IgD-negative memory B cell (primary cell): Measurements from ENCODE around the gene SSNA1. TPM values are rescaled to one million over a fixed set of nuclear protein-coding genes. Genes with fewer than 3 reads are reported as not detected.

Source experiments
- H3K27ac Mint-ChIP-seq, 3 donors: one replicate each; pipeline ENCODE4 v1.8.0; 2020 to 2022; ENCODE audit warnings: mild to moderate bottlenecking in 3 of 3, mixed read lengths in 3 of 3, moderate library complexity in 1 of 3
- H3K27me3 Mint-ChIP-seq: one replicate; pipeline ENCODE4 v1.8.0; 2021; ENCODE audit warnings: mixed read lengths
- H3K36me3 Mint-ChIP-seq: one replicate; pipeline ENCODE4 v1.8.0; 2020; ENCODE audit warnings: mild to moderate bottlenecking, mixed read lengths
- H3K4me1 Mint-ChIP-seq, 3 donors: one replicate each; pipeline ENCODE4 v1.8.0; 2020 to 2022; ENCODE audit warnings: mixed read lengths in 3 of 3, mild to moderate bottlenecking in 1 of 3
- H3K4me3 Mint-ChIP-seq, 4 donors: one replicate each; pipeline ENCODE4 v1.8.0; 2020 to 2022; ENCODE audit warnings: mild to moderate bottlenecking in 4 of 4, mixed read lengths in 4 of 4, moderate library complexity in 3 of 4
- H3K9me3 Mint-ChIP-seq, 3 donors: one replicate each; pipeline ENCODE4 v1.8.0; 2020 to 2021; ENCODE audit warnings: mixed read lengths in 3 of 3, mild to moderate bottlenecking in 1 of 3
- polyA plus RNA-seq: library from polyadenylated mRNA; unstranded; fragments of 300-500 nt; fragmentation: Illumina TruSeq; gene quantifications from one replicate; pipeline ENCODE4 v1.2.3, GENCODE V29; 2021

The SSNA1 gene
- polyA plus RNA-seq, 1 donor from 2014 or later, result 139 TPM

- Mint-ChIP-seq H3K27ac (no peak overlapping the region), H3K4me3 (no peak overlapping the region), H3K27me3 (no peaks in the 10 kb centered on the region), H3K4me1 (peaks cover 0 to 3% (median 0%) of the 10 kb centered on the region in 3 donors), H3K36me3 (peaks cover 2% of the 10 kb centered on the region), H3K9me3 (no peaks in the 10 kb centered on the region)
These were observed 8.0 kb upstream of the SSNA1 start for GRCh38 chr9:137180491-137180890.

- Mint-ChIP-seq H3K27ac (no peak overlapping the region), H3K4me1 (peaks cover 0 to 4% (median 0%) of the 10 kb centered on the region in 3 donors), H3K36me3 (peaks cover 2% of the 10 kb centered on the region), H3K4me3 (peak overlapping the region in 1 of 4 donors; percentile 3), H3K27me3 (no peaks in the 10 kb centered on the region), H3K9me3 (no peaks in the 10 kb centered on the region)
These were observed 6.8 kb upstream of the SSNA1 start for GRCh38 chr9:137181680-137182079.

GRCh38 chr9:137182836-137183235 is 5.6 kb upstream of the SSNA1 start:
- Mint-ChIP-seq H3K27ac (no peak overlapping the region), H3K27me3 (no peaks in the 10 kb centered on the region), H3K4me1 (peaks cover 0 to 14% (median 10%) of the 10 kb centered on the region in 3 donors), H3K4me3 (no peak overlapping the region), H3K36me3 (peaks cover 2% of the 10 kb centered on the region), H3K9me3 (no peaks in the 10 kb centered on the region)

- Mint-ChIP-seq H3K27me3 (no peaks in the 10 kb centered on the region), H3K4me3 (peak overlapping the region in 1 of 4 donors; percentile 32), H3K36me3 (peaks cover 2% of the 10 kb centered on the region), H3K4me1 (peaks cover 4 to 18% (median 12%) of the 10 kb centered on the region in 3 donors), H3K27ac (no peak overlapping the region), H3K9me3 (no peaks in the 10 kb centered on the region)
These were observed 4.4 kb upstream of the SSNA1 start for GRCh38 chr9:137183980-137184595.

GRCh38 chr9:137184881-137185660 is 3.4 kb upstream of the SSNA1 start:
- Mint-ChIP-seq H3K4me3 (peak overlapping the region in 2 of 4 donors; percentile 23 to 32), H3K27ac (peak overlapping the region in 1 of 3 donors; percentile 32), H3K36me3 (peaks cover 2% of the 10 kb centered on the region), H3K4me1 (peaks cover 4 to 23% (median 14%) of the 10 kb centered on the region in 3 donors), H3K27me3 (no peaks in the 10 kb centered on the region), H3K9me3 (no peaks in the 10 kb centered on the region)

- Mint-ChIP-seq H3K27ac (peak overlapping the region in 1 of 3 donors; percentile 85), H3K9me3 (no peaks in the 10 kb centered on the region), H3K4me3 (peak overlapping the region in 2 of 4 donors; percentile 79 to 85), H3K27me3 (no peaks in the 10 kb centered on the region), H3K36me3 (peaks cover 2% of the 10 kb centered on the region), H3K4me1 (peaks cover 4 to 27% (median 14%) of the 10 kb centered on the region in 3 donors)
These were observed 2.6 kb upstream of the SSNA1 start for GRCh38 chr9:137185921-137186320.

- H3K9me3 Mint-ChIP-seq, result no peaks in the 10 kb centered on the region
- H3K27ac Mint-ChIP-seq, result peak overlapping the region in 1 of 3 donors; percentile 85
- H3K36me3 Mint-ChIP-seq, result peaks cover 2% of the 10 kb centered on the region
- H3K4me3 Mint-ChIP-seq, result peak overlapping the region; percentile 79 to 95 (median 89)
- H3K4me1 Mint-ChIP-seq, result peaks cover 4 to 27% (median 14%) of the 10 kb centered on the region in 3 donors
- no peaks in the 10 kb centered on the region for H3K27me3 Mint-ChIP-seq
These were observed 2.1 kb upstream of the SSNA1 start for GRCh38 chr9:137186385-137186784.

- Mint-ChIP-seq H3K27me3 (no peaks in the 10 kb centered on the region), H3K9me3 (no peaks in the 10 kb centered on the region), H3K36me3 (peaks cover 2% of the 10 kb centered on the region), H3K4me3 (peak overlapping the region; percentile 85 to 95 (median 94)), H3K4me1 (peaks cover 4 to 27% (median 14%) of the 10 kb centered on the region in 3 donors), H3K27ac (peak overlapping the region; percentile 85 to 96 (median 93))
These were observed 1.1 kb upstream of the SSNA1 start for GRCh38 chr9:137187386-137187785.

- peaks cover 2% of the 10 kb centered on the region for H3K36me3 Mint-ChIP-seq
- peak overlapping the region; percentile 85 to 96 (median 93) for H3K27ac Mint-ChIP-seq
- no peaks in the 10 kb centered on the region for H3K9me3 Mint-ChIP-seq
- H3K4me3 Mint-ChIP-seq, result peak overlapping the region; percentile 85 to 95 (median 94)
- H3K4me1 Mint-ChIP-seq, result peaks cover 4 to 27% (median 14%) of the 10 kb centered on the region in 3 donors
- no peaks in the 10 kb centered on the region for H3K27me3 Mint-ChIP-seq
These were observed 388 bp upstream of the SSNA1 start for GRCh38 chr9:137188086-137188489.

- no peaks in the 10 kb centered on the region for H3K36me3 Mint-ChIP-seq
- peak overlapping the region; percentile 85 to 97 (median 93) for H3K4me3 Mint-ChIP-seq
- H3K9me3 Mint-ChIP-seq, result no peaks in the 10 kb centered on the region
- peaks cover 4 to 27% (median 14%) of the 10 kb centered on the region in 3 donors for H3K4me1 Mint-ChIP-seq
- no peaks in the 10 kb centered on the region for H3K27me3 Mint-ChIP-seq
- H3K27ac Mint-ChIP-seq, result peak overlapping the region; percentile 85 to 97 (median 93)
These were observed 1.1 kb downstream of the SSNA1 start for GRCh38 chr9:137189297-137190295.

GRCh38 chr9:137190315-137190856 is 1.9 kb downstream of the SSNA1 start:
- Mint-ChIP-seq H3K36me3 (no peaks in the 10 kb centered on the region), H3K4me1 (peaks cover 4 to 27% (median 14%) of the 10 kb centered on the region in 3 donors), H3K9me3 (no peaks in the 10 kb centered on the region), H3K27ac (peak overlapping the region in 1 of 3 donors; percentile 65), H3K4me3 (peak overlapping the region in 2 of 4 donors; percentile 22 to 81), H3K27me3 (no peaks in the 10 kb centered on the region)

GRCh38 chr9:137191245-137191644 is 2.8 kb downstream of the SSNA1 start:
- Mint-ChIP-seq H3K36me3 (no peaks in the 10 kb centered on the region), H3K4me3 (peak overlapping the region in 1 of 4 donors; percentile 81), H3K27me3 (no peaks in the 10 kb centered on the region), H3K4me1 (peaks cover 4 to 25% (median 14%) of the 10 kb centered on the region in 3 donors), H3K27ac (peak overlapping the region in 2 of 3 donors; percentile 39 to 65), H3K9me3 (no peaks in the 10 kb centered on the region)

- Mint-ChIP-seq H3K9me3 (no peaks in the 10 kb centered on the region), H3K36me3 (no peaks in the 10 kb centered on the region), H3K4me1 (peaks cover 4 to 21% (median 13%) of the 10 kb centered on the region in 3 donors), H3K27ac (peak overlapping the region in 1 of 3 donors; percentile 65), H3K4me3 (no peak overlapping the region), H3K27me3 (no peaks in the 10 kb centered on the region)
These were observed 3.4 kb downstream of the SSNA1 start for GRCh38 chr9:137191691-137192447.

- no peak overlapping the region for H3K4me3 Mint-ChIP-seq
- H3K9me3 Mint-ChIP-seq, result no peaks in the 10 kb centered on the region
- no peaks in the 10 kb centered on the region for H3K36me3 Mint-ChIP-seq
- H3K27ac Mint-ChIP-seq, result no peak overlapping the region
- no peaks in the 10 kb centered on the region for H3K27me3 Mint-ChIP-seq
- peaks cover 4 to 16% (median 7%) of the 10 kb centered on the region in 3 donors for H3K4me1 Mint-ChIP-seq
These were observed 3.9 kb downstream of the SSNA1 start for GRCh38 chr9:137192448-137192780.
